ENCODE measurements around the gene TMEM126B.

The TMEM126B gene

GRCh38 chr11:85682330-85683305, 54.2 kb downstream of the TMEM126B start:
- DNase-seq (ENCODE audit: low read depth), result peak; percentile 58

DNA sequence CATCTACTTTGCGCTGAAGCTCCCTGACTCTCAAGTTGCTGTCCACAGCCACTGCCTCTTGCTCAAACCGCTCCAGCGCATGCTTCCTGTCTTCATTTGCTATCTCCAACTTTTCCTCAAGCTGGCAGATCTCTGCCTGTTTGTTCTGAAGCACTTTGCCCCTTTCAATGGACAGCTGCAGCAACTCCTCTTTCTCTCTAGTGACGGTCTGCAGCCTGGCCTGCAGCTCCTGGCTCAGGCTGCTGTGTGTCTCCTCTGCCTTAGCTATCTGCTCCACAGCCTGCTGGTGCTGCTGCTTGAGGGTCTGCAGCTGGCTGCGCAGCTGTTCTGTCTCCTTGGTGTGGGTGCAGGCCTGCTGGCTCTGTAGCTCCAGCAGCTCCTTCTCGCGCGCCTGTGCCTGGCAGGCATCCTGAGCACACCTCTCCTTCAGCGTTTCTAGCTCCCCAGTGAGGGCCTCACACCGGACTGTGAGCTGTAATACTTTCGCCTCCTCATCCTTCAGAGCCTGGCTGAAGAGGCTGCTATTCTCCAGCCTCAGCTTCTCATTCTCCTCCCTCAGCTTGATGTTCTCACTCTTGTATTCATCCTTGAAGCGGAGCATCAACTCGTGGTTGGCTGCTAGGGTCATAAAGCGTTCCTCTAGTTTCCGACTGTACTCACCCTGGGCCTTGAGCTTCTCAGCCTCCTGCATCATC, 56.9 kb downstream of the TMEM126B start:
- DNase-seq (ENCODE audit: low read depth), result no peak

DNA sequence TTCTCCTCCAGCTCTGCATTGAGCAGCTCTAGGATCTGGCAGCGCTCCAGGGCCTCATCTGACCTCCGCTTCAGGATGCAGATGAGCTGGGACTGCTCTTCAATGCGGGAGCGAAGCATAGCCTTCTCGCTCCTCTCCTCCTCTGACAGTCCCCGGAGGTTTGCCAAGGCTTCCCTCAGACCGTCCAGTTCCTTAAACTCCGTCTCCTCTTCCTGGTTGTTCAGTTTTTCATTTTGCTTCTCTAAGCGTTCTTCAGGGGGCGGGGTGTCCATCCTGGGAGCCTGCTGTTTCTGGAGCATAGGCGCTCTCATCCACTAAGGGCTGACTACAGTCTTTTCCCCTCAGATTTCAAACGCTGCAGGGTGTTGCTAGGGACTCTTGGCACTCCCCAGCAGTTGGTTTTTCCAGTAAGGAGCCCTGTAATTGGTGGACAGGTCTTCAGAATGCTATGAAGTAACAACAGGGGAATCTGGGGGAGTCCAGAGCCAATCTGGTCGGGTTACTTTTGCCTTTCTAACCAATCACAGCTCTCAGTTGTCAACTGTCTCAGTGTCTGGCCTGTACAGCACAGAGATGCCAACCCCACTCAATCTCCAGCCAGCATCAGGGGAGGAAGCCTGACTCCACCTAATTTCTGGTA, 57.5 kb downstream of the TMEM126B start, which contains the start of gene CCDC89:
CCDC89 (minus strand) TSS at position 376 of the 640 bp plus-strand sequence; CDS start at position 311, 65 bp downstream.
- DNase-seq (ENCODE audit: low read depth), result peak; percentile 62

Data from EH (cell line).